GM12878 (cell line): ENCODE results near the gene EXOC5. TPM values are rescaled to one million over a fixed set of nuclear protein-coding genes. Genes with fewer than 3 reads are reported as not detected.

Experiments
- ATAC-seq: fragments of 200-7000 bp; cut with Tn5 transposase; 3 replicates; pipeline ENCODE4 v1.9.1; 2020; ENCODE audit warnings: mild to moderate bottlenecking, moderate library complexity
- BruUV-seq: library from RNA; stranded (reverse); fragments of 400-500 nt; replicated peaks from 2 replicates; lab custom pipeline; 2021; lab: Mats Ljungman, UMichigan
- CTCF ChIA-PET: fragments of 300-600 bp; sonication (Branson Sonifier 250); formaldehyde crosslinking; extraction: SDS; loops from one replicate; lab custom pipeline; 2021; ENCODE audit warnings: inconsistent platforms; lab: Yijun Ruan, JAX
- POLR2A ChIA-PET: fragments of 350-600 bp; formaldehyde crosslinking; extraction: SDS; loops from one replicate; lab custom pipeline; 2021; ENCODE audit warnings: inconsistent platforms; lab: Charles Lee
- RAD21 ChIA-PET: fragments of 300-600 bp; sonication (Branson Sonifier 250); formaldehyde crosslinking; loops from one replicate; lab custom pipeline; 2023; ENCODE audit warnings: antibody characterized with exemption; ENCODE audit not compliant: unreplicated experiment; lab: Charles Lee
- SMC1A ChIA-PET: fragments of 300-600 bp; sonication (Branson Sonifier 250); formaldehyde crosslinking; loops from one replicate; lab custom pipeline; 2023; ENCODE audit not compliant: unreplicated experiment, uncharacterized antibody; lab: Charles Lee
- DNase-seq: peaks from one replicate; pipeline ENCODE4 v3.0.0-alpha.2; 2011; ENCODE audit warnings: low read depth, low spot score
- FAIRE-seq: peaks from 3 replicates; lab custom pipeline; 2011; peaks lifted over from hg19 to GRCh38; lab: Jason Lieb, UNC
- H2AFZ ChIP-seq: 2 replicates; pipeline ENCODE4 v1.6.0; 2011; ENCODE audit warnings: low read depth, low read length, control low read depth; ENCODE audit not compliant: control insufficient read depth
- H3K27ac ChIP-seq: 2 replicates; pipeline ENCODE4 v1.5.1; 2011; ENCODE audit warnings: control low read depth; ENCODE audit not compliant: control insufficient read depth, insufficient read depth
- H3K27me3 ChIP-seq, 2 experiments: replicated peaks in 1 of 2; 2 replicates each; pipeline versions ENCODE4 v1.6.0 to v1.6.1; 2011; ENCODE audit warnings: low read length in 1 of 2; ENCODE audit not compliant: control insufficient read depth in 2 of 2, insufficient read depth in 2 of 2
- H3K36me3 ChIP-seq, 2 experiments: 2 replicates each; pipeline ENCODE4 v1.5.1; 2011; ENCODE audit warnings: low read length in 1 of 2; ENCODE audit not compliant: control insufficient read depth in 2 of 2, insufficient read depth in 2 of 2
- H3K4me1 ChIP-seq: 2 replicates; pipeline ENCODE4 v1.6.1; 2011; ENCODE audit warnings: mild to moderate bottlenecking, low read length, moderate library complexity, mixed read lengths; ENCODE audit not compliant: control insufficient read depth, insufficient read depth
- H3K4me2 ChIP-seq: 2 replicates; pipeline ENCODE4 v1.6.0; 2011; ENCODE audit warnings: control low read depth; ENCODE audit not compliant: control insufficient read depth, insufficient read depth
- H3K4me3 ChIP-seq: fragments of 200-600 bp; sonication (generic); 2 replicates; pipeline ENCODE4 v1.5.1; 2016
- H3K79me2 ChIP-seq: 2 replicates; pipeline ENCODE4 v1.6.0; 2011; ENCODE audit warnings: low read length; ENCODE audit not compliant: control insufficient read depth, insufficient read depth
- H3K9ac ChIP-seq: 2 replicates; pipeline ENCODE4 v1.8.0; 2011; ENCODE audit warnings: low read length, control low read depth, mixed read lengths; ENCODE audit not compliant: control insufficient read depth, insufficient read depth
- H3K9me3 ChIP-seq: replicated peaks from 3 replicates; pipeline ENCODE4 v1.5.1; 2011; ENCODE audit warnings: mild to moderate bottlenecking, low read length; ENCODE audit not compliant: control insufficient read depth, insufficient read depth
- H4K20me1 ChIP-seq: 2 replicates; pipeline ENCODE4 v1.6.0; 2011; ENCODE audit not compliant: control insufficient read depth, insufficient read depth
- BMI1 ChIP-seq: fragments of 450-650 bp; IDR thresholded peaks from 2 replicates; pipeline ENCODE4 v1.6.1; 2016; ENCODE audit warnings: mild to moderate bottlenecking, moderate library complexity, borderline replicate concordance
- CREB1 ChIP-seq: IDR thresholded peaks from 2 replicates; pipeline ENCODE4 v1.6.1; 2012; ENCODE audit warnings: low read depth, mild to moderate bottlenecking, inconsistent platforms
- YY1 ChIP-seq: IDR thresholded peaks from 2 replicates; pipeline ENCODE4 v1.6.1; 2011; ENCODE audit warnings: low read depth, mild to moderate bottlenecking, low read length
- WGBS: methylation state at CpG from one replicate; pipeline ENCODE4 v1.1.6; 2016; ENCODE audit warnings: low lambda C conversion rate; ENCODE audit not compliant: insufficient replicate concordance, insufficient coverage; ENCODE audit errors: missing lambda C conversion rate; 5-methylcytosine and 5-hydroxymethylcytosine counted together
- in situ Hi-C: fragments of 300-500 bp; cut with MboI; formaldehyde crosslinking; loops from 9 replicates; pipeline ENCODE4 v1.14.3; 2018; ENCODE audit warnings: mixed read lengths
- intact Hi-C: fragments of 100-400 bp; cut with micrococcal nuclease; formaldehyde crosslinking; loops from one replicate; pipeline ENCODE4 v1.14.2; 2022; ENCODE audit not compliant: unreplicated experiment
- polyA plus RNA-seq, 11 experiments: library from polyadenylated mRNA; depleted of rRNA in 4 of 11; unstranded in 6 of 11; stranded (reverse) in 5 of 11; fragments of >200 nt; fragmentation: Nextera tagmentation in 4 of 11; fragmentation: Illumina TruSeq in 1 of 11; extraction: Ambion mirVana in 4 of 11; extraction: Trizol in 1 of 11; gene quantifications; 1 replicate in 1 of 11; 2 replicates in 10 of 11; pipeline versions ENCODE4 v1.2.1 to v1.2.3, GENCODE V29; 2011 to 2016; ENCODE audit warnings: inconsistent platforms in 2 of 11, missing spikeins in 2 of 11, low read depth in 1 of 11
- total RNA-seq, 4 experiments: library from RNA; depleted of rRNA in 3 of 4; stranded (reverse); fragments of >200 nt in 3 of 4; fragmentation: Illumina TruSeq in 1 of 4; extraction: Trizol in 1 of 4; gene quantifications; 2 replicates each; pipeline versions ENCODE4 v1.2.1 to v1.2.3, GENCODE V29; 2013 to 2021
- TF ChIP-seq, protein P1 (sequence below): fragments of 150-350 bp; IDR thresholded peaks from 2 replicates; pipeline ENCODE4 v1.6.1; 2014; ENCODE audit warnings: mild to moderate bottlenecking, low read depth, low read length
- TF ChIP-seq, protein P2 (sequence below): IDR thresholded peaks from 2 replicates; pipeline ENCODE4 v1.6.1; 2011; ENCODE audit warnings: borderline replicate concordance, low read depth, mild to moderate bottlenecking, moderate library complexity, low read length; ENCODE audit not compliant: insufficient read depth, poor library complexity, severe bottlenecking

The EXOC5 gene
- total and polyA plus RNA-seq, 10 of the 15 experiments (the other 5 are each of a cell fraction or from before 2014, with no cell fraction given) = 10.3 to 101 (median 43.6) TPM

DNA sequence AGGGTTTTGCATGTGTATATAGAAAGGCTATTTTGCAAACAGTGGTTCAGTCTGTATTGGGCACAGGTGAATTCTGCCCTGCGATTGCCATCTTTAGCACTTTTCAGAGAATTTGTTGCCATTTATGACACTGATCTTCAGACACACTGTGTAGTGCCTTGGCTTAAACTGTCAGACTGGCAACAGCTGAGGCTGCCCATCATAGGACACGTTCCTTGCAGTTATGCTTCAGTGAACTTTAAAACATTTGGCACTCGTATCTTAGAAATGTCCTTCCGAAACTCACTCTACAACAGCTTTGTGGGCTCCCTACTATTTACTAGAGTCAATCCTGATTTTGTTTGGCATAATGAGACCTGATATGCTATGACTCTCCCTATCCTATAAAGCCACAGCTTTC, 29.1 kb upstream of the EXOC5 start (continued):
- TF ChIP-seq CREB1 = no peak
- TF ChIP-seq, protein P1, sequence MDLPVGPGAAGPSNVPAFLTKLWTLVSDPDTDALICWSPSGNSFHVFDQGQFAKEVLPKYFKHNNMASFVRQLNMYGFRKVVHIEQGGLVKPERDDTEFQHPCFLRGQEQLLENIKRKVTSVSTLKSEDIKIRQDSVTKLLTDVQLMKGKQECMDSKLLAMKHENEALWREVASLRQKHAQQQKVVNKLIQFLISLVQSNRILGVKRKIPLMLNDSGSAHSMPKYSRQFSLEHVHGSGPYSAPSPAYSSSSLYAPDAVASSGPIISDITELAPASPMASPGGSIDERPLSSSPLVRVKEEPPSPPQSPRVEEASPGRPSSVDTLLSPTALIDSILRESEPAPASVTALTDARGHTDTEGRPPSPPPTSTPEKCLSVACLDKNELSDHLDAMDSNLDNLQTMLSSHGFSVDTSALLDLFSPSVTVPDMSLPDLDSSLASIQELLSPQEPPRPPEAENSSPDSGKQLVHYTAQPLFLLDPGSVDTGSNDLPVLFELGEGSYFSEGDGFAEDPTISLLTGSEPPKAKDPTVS = no peak
- TF ChIP-seq, protein P2, sequence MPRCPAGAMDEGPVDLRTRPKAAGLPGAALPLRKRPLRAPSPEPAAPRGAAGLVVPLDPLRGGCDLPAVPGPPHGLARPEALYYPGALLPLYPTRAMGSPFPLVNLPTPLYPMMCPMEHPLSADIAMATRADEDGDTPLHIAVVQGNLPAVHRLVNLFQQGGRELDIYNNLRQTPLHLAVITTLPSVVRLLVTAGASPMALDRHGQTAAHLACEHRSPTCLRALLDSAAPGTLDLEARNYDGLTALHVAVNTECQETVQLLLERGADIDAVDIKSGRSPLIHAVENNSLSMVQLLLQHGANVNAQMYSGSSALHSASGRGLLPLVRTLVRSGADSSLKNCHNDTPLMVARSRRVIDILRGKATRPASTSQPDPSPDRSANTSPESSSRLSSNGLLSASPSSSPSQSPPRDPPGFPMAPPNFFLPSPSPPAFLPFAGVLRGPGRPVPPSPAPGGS = no peak

DNA sequence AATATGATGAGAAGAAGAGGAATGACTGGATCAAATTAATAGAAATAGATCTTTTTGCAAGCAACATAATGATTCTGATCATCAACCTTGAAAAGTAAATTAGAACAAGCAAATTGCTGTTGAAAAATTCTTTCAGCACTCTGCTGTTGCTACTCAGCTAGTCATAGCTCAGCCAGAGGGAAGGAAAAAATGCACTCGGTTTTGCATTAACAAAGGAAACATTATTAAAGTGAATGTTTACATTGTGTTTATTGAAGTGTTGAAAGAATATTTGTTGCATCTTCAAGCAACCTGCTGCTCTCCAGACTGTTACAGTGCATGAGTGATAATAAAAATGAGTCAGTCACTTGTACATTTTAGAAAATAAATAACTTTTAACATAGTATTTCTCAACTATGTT, 26.5 kb upstream of the EXOC5 start:
- ChIA-PET POLR2A (no interaction called here), CTCF (interaction anchor here (0.7 to 3.4 kb wide), 9 partner anchors 9 to 804 kb away, joined by 3 to 14 read pairs (median 5); no protein-coding TSS in a partner anchor), RAD21 (no interaction called here), SMC1A (interaction anchor here (0.7 to 1.6 kb wide), 6 partner anchors 11 to 1430 kb away, joined by 3 to 6 read pairs (median 4); no protein-coding TSS in a partner anchor)
- Histone ChIP-seq H3K9ac (no peak overlapping the region), H3K4me2 (no peak overlapping the region), H2AFZ (no peak overlapping the region), H3K36me3 (peaks cover 0 to 5% of the 10 kb centered on the region in 2 experiments; a peak in 2 of 4 replicates), H4K20me1 (no peaks in the 10 kb centered on the region), H3K9me3 (no peaks in the 10 kb centered on the region), H3K4me1 (no peaks in the 10 kb centered on the region), H3K27me3 (no peaks in the 10 kb centered on the region), H3K79me2 (no peaks in the 10 kb centered on the region), H3K27ac (no peak overlapping the region), H3K4me3 (no peak overlapping the region)
- TF ChIP-seq BMI1 (no peak), YY1 (no peak)
- ATAC-seq (no peak), DNase-seq (no peak), FAIRE-seq (no peak)
- WGBS = 91% methylated on average over 1 of the region's 1 CpG
- no TSS peak for BruUV-seq
- intact Hi-C loops (no loop called here), in situ Hi-C loops (no loop called here)
